Measurements from ENCODE around the gene MEGF11.

DNA sequence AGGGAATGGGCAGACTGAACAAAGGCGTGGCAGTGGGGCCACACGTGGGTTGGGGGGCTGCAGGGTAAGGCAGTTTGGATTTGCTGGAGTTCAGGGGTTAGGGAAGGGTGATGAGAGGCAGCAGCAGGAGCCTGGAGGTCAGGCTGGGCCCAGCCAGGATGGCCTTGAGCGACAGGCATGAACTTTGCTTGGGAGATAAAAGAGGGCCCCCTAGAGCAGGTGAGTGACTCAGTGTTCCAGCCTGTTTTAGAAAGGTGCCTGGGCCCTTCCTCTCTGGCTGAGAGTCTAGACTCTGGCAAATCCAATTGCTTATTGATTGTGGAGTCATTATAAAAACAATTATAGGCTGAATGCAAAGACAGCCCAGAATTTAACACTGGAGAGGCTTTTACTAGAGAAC is 309.1 kb downstream of the MEGF11 start:
- TF ChIP-seq CTCF (IDR thresholded peaks at IDR 0.05): no peak
- TF ChIP-seq POLR2A (IDR thresholded peaks at IDR 0.05): no peak
